K562 (cell line): Measurements from ENCODE around the gene TBL1X. TPM values are rescaled to one million over a fixed set of nuclear protein-coding genes. Genes with fewer than 3 reads are reported as not detected.

Experiments used
- BRD9 ChIP-seq: fragments of 450-650 bp; IDR thresholded peaks from 2 replicates; pipeline ENCODE4 v1.6.1; 2018; ENCODE audit warnings: low read depth; ENCODE audit not compliant: partially characterized antibody
- MEIS2 ChIP-seq: fragments of 450-650 bp; IDR thresholded peaks from 2 replicates; pipeline ENCODE4 v1.6.1; 2014; ENCODE audit warnings: mild to moderate bottlenecking; ENCODE audit not compliant: partially characterized antibody
- MTA3 ChIP-seq: fragments of 450-650 bp; formaldehyde crosslinking; IDR thresholded peaks from 2 replicates; pipeline ENCODE4 v1.6.1; 2017; ENCODE audit warnings: mild to moderate bottlenecking, borderline replicate concordance
- NFATC3 ChIP-seq: fragments of 450-650 bp; IDR thresholded peaks from 2 replicates; pipeline ENCODE4 v1.6.1; 2017; ENCODE audit warnings: mild to moderate bottlenecking
- PHB ChIP-seq: fragments of 250-450 bp; sonication (Bioruptor Pico); IDR thresholded peaks from 2 replicates; pipeline ENCODE4 v1.5.0; 2021
- RBM25 ChIP-seq: fragments of 200-400 bp; formaldehyde crosslinking; IDR thresholded peaks from 2 replicates; pipeline ENCODE4 v1.6.1; 2018; ENCODE audit warnings: low read length, low read depth, moderate library complexity; ENCODE audit not compliant: severe bottlenecking
- SIN3B ChIP-seq: fragments of 450-650 bp; IDR thresholded peaks from 2 replicates; pipeline ENCODE4 v1.6.1; 2017; ENCODE audit warnings: low read depth, mild to moderate bottlenecking, moderate library complexity
- SOX6 ChIP-seq: fragments of 450-650 bp; IDR thresholded peaks from 2 replicates; pipeline ENCODE4 v1.6.1; 2014; ENCODE audit warnings: mild to moderate bottlenecking
- XRCC5 ChIP-seq: fragments of 200-400 bp; formaldehyde crosslinking; IDR thresholded peaks from 2 replicates; pipeline ENCODE4 v1.6.1; 2017; ENCODE audit warnings: low read depth, mild to moderate bottlenecking, low read length
- ZNF23 ChIP-seq: fragments of 250-450 bp; sonication (Bioruptor Pico); IDR thresholded peaks from 2 replicates; pipeline ENCODE4 v1.4.0; 2020; ENCODE audit warnings: mild to moderate bottlenecking
- ZNF253 ChIP-seq: fragments of 250-450 bp; sonication (Bioruptor Pico); conservative IDR thresholded peaks from 2 replicates; pipeline ENCODE4 v1.6.1; 2021; ENCODE audit warnings: mild to moderate bottlenecking
- polyA plus RNA-seq, 8 experiments: library from polyadenylated mRNA; depleted of rRNA in 4 of 8; stranded (reverse) in 5 of 8; unstranded in 3 of 8; fragments of >200 nt; fragmentation: Nextera tagmentation in 2 of 8; fragmentation: Illumina TruSeq in 1 of 8; extraction: Ambion mirVana in 2 of 8; extraction: Trizol in 1 of 8; gene quantifications; 2 replicates each; pipeline versions ENCODE4 v1.2.1 to v1.2.3, GENCODE V29; 2011 to 2014; ENCODE audit warnings: inconsistent platforms in 1 of 8, missing spikeins in 1 of 8
- total RNA-seq, 7 experiments: library from RNA; depleted of rRNA in 6 of 7; stranded (reverse); fragments of >200 nt in 6 of 7; fragmentation: Illumina TruSeq in 2 of 7; extraction: Trizol in 2 of 7; gene quantifications; 2 replicates each; pipeline versions ENCODE4 v1.2.1 to v1.2.3, GENCODE V29; 2011 to 2021; ENCODE audit warnings: low replicate concordance in 1 of 7
- TF ChIP-seq, protein P1 (sequence below), 2 experiments: fragments of 450-650 bp in 1 of 2; sonication (generic) in 1 of 2; formaldehyde crosslinking in 1 of 2; IDR thresholded peaks; 2 replicates each; pipeline versions ENCODE4 v1.7.1 to v1.9.0; 2016 to 2022; ENCODE audit warnings: inconsistent platforms in 1 of 2, mild to moderate bottlenecking in 1 of 2, missing genetic modification reagents in 1 of 2
- TF ChIP-seq, protein P2 (sequence below): sonication (generic); formaldehyde crosslinking; IDR thresholded peaks from 2 replicates; pipeline ENCODE4 v1.5.0; 2020; ENCODE audit warnings: missing genetic modification reagents
- TF ChIP-seq, protein P3 (sequence below): sonication (generic); formaldehyde crosslinking; IDR thresholded peaks from 2 replicates; pipeline ENCODE4 v1.8.0; 2023; ENCODE audit warnings: mild to moderate bottlenecking, missing genetic modification reagents

TBL1X gene
- total and polyA plus RNA-seq, 9 of the 15 experiments (the other 6 are each of a cell fraction or from before 2014, with no cell fraction given) = 6.0 to 49.6 (median 19.7) TPM

DNA sequence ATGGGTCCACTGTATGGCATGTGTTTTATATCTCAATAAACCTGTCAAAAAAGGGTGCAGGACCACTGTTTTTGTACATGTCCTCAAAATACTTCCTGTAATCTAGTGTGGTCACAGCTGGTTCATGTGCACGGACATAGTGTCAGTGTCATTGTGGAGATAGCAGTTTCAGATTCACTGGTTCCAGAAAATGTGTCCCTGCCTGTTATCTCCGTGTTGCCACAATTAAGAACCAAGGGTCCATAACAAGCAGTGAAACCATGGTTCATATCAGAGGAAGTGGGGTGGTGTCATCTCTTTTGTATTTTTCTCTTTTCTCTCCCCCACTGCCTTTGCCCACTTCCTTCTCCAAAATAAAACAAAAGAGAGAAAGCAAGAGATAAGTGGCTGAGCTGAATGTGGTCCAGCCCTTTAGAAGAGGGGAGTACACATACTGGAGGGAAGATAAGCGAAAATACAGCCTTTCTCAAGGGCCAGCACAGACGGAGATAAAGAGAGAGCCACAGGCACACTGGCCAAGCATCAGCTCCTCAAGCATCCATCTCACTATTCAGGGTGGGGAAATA lies 51.2 kb downstream of the TBL1X start (continued):
- TF ChIP-seq XRCC5 (no peak), SOX6 (peak; percentile 100), BRD9 (no peak), PHB (CRISPR knock-in tag) (no peak), MTA3 (peak; percentile 70; the same call in 1 of the 2 replicates), MEIS2 (peak; percentile 62), SIN3B (no peak), NFATC3 (no peak), ZNF23 (CRISPR knock-in tag) (no peak), RBM25 (no peak), ZNF253 (no peak)
- TF ChIP-seq, protein P1, sequence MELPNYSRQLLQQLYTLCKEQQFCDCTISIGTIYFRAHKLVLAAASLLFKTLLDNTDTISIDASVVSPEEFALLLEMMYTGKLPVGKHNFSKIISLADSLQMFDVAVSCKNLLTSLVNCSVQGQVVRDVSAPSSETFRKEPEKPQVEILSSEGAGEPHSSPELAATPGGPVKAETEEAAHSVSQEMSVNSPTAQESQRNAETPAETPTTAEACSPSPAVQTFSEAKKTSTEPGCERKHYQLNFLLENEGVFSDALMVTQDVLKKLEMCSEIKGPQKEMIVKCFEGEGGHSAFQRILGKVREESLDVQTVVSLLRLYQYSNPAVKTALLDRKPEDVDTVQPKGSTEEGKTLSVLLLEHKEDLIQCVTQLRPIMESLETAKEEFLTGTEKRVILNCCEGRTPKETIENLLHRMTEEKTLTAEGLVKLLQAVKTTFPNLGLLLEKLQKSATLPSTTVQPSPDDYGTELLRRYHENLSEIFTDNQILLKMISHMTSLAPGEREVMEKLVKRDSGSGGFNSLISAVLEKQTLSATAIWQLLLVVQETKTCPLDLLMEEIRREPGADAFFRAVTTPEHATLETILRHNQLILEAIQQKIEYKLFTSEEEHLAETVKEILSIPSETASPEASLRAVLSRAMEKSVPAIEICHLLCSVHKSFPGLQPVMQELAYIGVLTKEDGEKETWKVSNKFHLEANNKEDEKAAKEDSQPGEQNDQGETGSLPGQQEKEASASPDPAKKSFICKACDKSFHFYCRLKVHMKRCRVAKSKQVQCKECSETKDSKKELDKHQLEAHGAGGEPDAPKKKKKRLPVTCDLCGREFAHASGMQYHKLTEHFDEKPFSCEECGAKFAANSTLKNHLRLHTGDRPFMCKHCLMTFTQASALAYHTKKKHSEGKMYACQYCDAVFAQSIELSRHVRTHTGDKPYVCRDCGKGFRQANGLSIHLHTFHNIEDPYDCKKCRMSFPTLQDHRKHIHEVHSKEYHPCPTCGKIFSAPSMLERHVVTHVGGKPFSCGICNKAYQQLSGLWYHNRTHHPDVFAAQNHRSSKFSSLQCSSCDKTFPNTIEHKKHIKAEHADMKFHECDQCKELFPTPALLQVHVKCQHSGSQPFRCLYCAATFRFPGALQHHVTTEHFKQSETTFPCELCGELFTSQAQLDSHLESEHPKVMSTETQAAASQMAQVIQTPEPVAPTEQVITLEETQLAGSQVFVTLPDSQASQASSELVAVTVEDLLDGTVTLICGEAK (IDR thresholded peaks at IDR 0.05) = no peak
- TF ChIP-seq, protein P1 (CRISPR knock-in tag; IDR thresholded peaks at IDR 0.05) = no peak
- TF ChIP-seq, protein P2, sequence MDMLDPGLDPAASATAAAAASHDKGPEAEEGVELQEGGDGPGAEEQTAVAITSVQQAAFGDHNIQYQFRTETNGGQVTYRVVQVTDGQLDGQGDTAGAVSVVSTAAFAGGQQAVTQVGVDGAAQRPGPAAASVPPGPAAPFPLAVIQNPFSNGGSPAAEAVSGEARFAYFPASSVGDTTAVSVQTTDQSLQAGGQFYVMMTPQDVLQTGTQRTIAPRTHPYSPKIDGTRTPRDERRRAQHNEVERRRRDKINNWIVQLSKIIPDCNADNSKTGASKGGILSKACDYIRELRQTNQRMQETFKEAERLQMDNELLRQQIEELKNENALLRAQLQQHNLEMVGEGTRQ (CRISPR knock-in tag) = no peak
- TF ChIP-seq, protein P3, sequence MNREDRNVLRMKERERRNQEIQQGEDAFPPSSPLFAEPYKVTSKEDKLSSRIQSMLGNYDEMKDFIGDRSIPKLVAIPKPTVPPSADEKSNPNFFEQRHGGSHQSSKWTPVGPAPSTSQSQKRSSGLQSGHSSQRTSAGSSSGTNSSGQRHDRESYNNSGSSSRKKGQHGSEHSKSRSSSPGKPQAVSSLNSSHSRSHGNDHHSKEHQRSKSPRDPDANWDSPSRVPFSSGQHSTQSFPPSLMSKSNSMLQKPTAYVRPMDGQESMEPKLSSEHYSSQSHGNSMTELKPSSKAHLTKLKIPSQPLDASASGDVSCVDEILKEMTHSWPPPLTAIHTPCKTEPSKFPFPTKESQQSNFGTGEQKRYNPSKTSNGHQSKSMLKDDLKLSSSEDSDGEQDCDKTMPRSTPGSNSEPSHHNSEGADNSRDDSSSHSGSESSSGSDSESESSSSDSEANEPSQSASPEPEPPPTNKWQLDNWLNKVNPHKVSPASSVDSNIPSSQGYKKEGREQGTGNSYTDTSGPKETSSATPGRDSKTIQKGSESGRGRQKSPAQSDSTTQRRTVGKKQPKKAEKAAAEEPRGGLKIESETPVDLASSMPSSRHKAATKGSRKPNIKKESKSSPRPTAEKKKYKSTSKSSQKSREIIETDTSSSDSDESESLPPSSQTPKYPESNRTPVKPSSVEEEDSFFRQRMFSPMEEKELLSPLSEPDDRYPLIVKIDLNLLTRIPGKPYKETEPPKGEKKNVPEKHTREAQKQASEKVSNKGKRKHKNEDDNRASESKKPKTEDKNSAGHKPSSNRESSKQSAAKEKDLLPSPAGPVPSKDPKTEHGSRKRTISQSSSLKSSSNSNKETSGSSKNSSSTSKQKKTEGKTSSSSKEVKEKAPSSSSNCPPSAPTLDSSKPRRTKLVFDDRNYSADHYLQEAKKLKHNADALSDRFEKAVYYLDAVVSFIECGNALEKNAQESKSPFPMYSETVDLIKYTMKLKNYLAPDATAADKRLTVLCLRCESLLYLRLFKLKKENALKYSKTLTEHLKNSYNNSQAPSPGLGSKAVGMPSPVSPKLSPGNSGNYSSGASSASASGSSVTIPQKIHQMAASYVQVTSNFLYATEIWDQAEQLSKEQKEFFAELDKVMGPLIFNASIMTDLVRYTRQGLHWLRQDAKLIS (CRISPR knock-in tag) = no peak
